CD14-positive monocyte (primary cell): ENCODE results near the gene DUOXA2. TPM values are rescaled to one million over a fixed set of nuclear protein-coding genes. Genes with fewer than 3 reads are reported as not detected.

ENCODE experiments used
- DNase-seq, 3 donors: peaks; one replicate each; pipeline ENCODE4 v3.0.0-alpha.2; 2011 to 2022
- H2AFZ ChIP-seq: 2 replicates; pipeline ENCODE4 v1.6.0; 2012; ENCODE audit warnings: mild to moderate bottlenecking, low read depth, low read length, inconsistent platforms; ENCODE audit not compliant: insufficient read depth, poor library complexity, severe bottlenecking
- H3K27ac ChIP-seq, 2 donors: 1 replicate in 1 of 2; 2 replicates in 1 of 2; pipeline ENCODE4 v1.5.1; 2012 to 2013; ENCODE audit warnings: low read length in 2 of 2, control low read depth in 1 of 2, inconsistent platforms in 1 of 2, low read depth in 1 of 2, mild to moderate bottlenecking in 1 of 2
- H3K27me3 ChIP-seq, 2 donors: one replicate each; pipeline versions ENCODE4 v1.6.0 to v1.6.1; 2011 to 2013; ENCODE audit warnings: low read length in 2 of 2; ENCODE audit not compliant: control insufficient read depth in 2 of 2, insufficient read depth in 2 of 2
- H3K36me3 ChIP-seq, 2 donors: replicated peaks in 1 of 2; 1 replicate in 1 of 2; 2 replicates in 1 of 2; pipeline versions ENCODE4 v1.5.1 to v1.6.1; 2012 to 2013; ENCODE audit warnings: low read length in 2 of 2, control low read depth in 1 of 2, inconsistent platforms in 1 of 2, mild to moderate bottlenecking in 1 of 2; ENCODE audit not compliant: insufficient read depth in 2 of 2, control insufficient read depth in 1 of 2
- H3K4me1 ChIP-seq, 2 donors: 1 replicate in 1 of 2; 2 replicates in 1 of 2; pipeline versions ENCODE4 v1.5.1 to v1.6.1; 2012 to 2013; ENCODE audit warnings: low read length in 2 of 2, control low read depth in 1 of 2, inconsistent platforms in 1 of 2, mild to moderate bottlenecking in 1 of 2, moderate library complexity in 1 of 2; ENCODE audit not compliant: insufficient read depth in 2 of 2, control insufficient read depth in 1 of 2
- H3K4me2 ChIP-seq: replicated peaks from 2 replicates; pipeline ENCODE3; 2012; ENCODE audit warnings: low read length, moderate library complexity, mild to moderate bottlenecking; ENCODE audit not compliant: poor library complexity, severe bottlenecking; ENCODE audit errors: extremely low read depth
- H3K4me3 ChIP-seq, 3 experiments: fragments of 200-600 bp in 1 of 3; sonication (generic) in 1 of 3; replicated peaks in 1 of 3; 1 replicate in 2 of 3; 2 replicates in 1 of 3; pipeline ENCODE4 v1.5.1; 2011 to 2013; ENCODE audit warnings: low read length in 3 of 3, mild to moderate bottlenecking in 3 of 3, control low read depth in 2 of 3, low read depth in 2 of 3, inconsistent platforms in 1 of 3, moderate library complexity in 1 of 3
- H3K79me2 ChIP-seq: 2 replicates; pipeline ENCODE4 v1.6.0; 2012; ENCODE audit warnings: mild to moderate bottlenecking, control low read depth, inconsistent platforms, low read length, moderate library complexity; ENCODE audit not compliant: insufficient read depth
- H3K9ac ChIP-seq: 2 replicates; pipeline ENCODE4 v1.6.0; 2017; ENCODE audit warnings: low read length, mild to moderate bottlenecking; ENCODE audit not compliant: insufficient read depth, poor library complexity, severe bottlenecking
- H3K9me3 ChIP-seq, 2 donors: replicated peaks in 1 of 2; 1 replicate in 1 of 2; 2 replicates in 1 of 2; pipeline versions ENCODE4 v1.5.1 to v1.6.1; 2012 to 2013; ENCODE audit warnings: low read length in 2 of 2, control low read depth in 1 of 2; ENCODE audit not compliant: control insufficient read depth in 1 of 2, insufficient read depth in 1 of 2
- H4K20me1 ChIP-seq: 2 replicates; pipeline ENCODE4 v1.6.0; 2012; ENCODE audit warnings: mild to moderate bottlenecking, low read length, control low read depth, moderate library complexity; ENCODE audit not compliant: insufficient read depth
- H3K27ac Mint-ChIP-seq, 7 donors: one replicate each; pipeline ENCODE4 v1.8.0; 2020; ENCODE audit warnings: mild to moderate bottlenecking in 7 of 7, mixed read lengths in 7 of 7, moderate library complexity in 6 of 7, inconsistent platforms in 2 of 7
- H3K27me3 Mint-ChIP-seq, 3 donors: one replicate each; pipeline ENCODE4 v1.8.0; 2021 to 2022; ENCODE audit warnings: low read depth in 3 of 3, mild to moderate bottlenecking in 3 of 3, mixed read lengths in 3 of 3, moderate library complexity in 3 of 3, inconsistent platforms in 1 of 3
- H3K36me3 Mint-ChIP-seq, 2 donors: one replicate each; pipeline ENCODE4 v1.8.0; 2020; ENCODE audit warnings: mixed read lengths in 2 of 2, inconsistent platforms in 1 of 2, mild to moderate bottlenecking in 1 of 2
- H3K4me1 Mint-ChIP-seq: one replicate; pipeline ENCODE4 v1.8.0; 2020; ENCODE audit warnings: mild to moderate bottlenecking, mixed read lengths
- H3K4me3 Mint-ChIP-seq, 2 donors: one replicate each; pipeline ENCODE4 v1.8.0; 2020; ENCODE audit warnings: mild to moderate bottlenecking in 2 of 2, mixed read lengths in 2 of 2, moderate library complexity in 1 of 2
- H3K9me3 Mint-ChIP-seq, 7 donors: one replicate each; pipeline ENCODE4 v1.8.0; 2020 to 2022; ENCODE audit warnings: mixed read lengths in 7 of 7, mild to moderate bottlenecking in 6 of 7, moderate library complexity in 6 of 7, inconsistent platforms in 2 of 7
- CTCF ChIP-seq: fragments of 200-600 bp; IDR thresholded peaks from one replicate; pipeline ENCODE4 v1.8.0; 2022; ENCODE audit warnings: antibody characterized with exemption, mild to moderate bottlenecking
- WGBS: methylation state at CpG from one replicate; pipeline ENCODE4 v1.1.5; 2013; ENCODE audit warnings: missing lambda C conversion rate; ENCODE audit not compliant: insufficient coverage; 5-methylcytosine and 5-hydroxymethylcytosine counted together
- intact Hi-C, 2 donors: fragments of 100-400 bp; cut with micrococcal nuclease; formaldehyde crosslinking; loops; one replicate each; pipeline versions ENCODE4 v1.15.0 to v1.15.1; 2023
- polyA plus RNA-seq, 3 donors: library from polyadenylated mRNA; depleted of rRNA in 1 of 3; unstranded in 2 of 3; stranded (reverse) in 1 of 3; fragments of 300-500 nt in 2 of 3; fragments of >200 nt in 1 of 3; fragmentation: Illumina TruSeq in 2 of 3; gene quantifications; 1 replicate in 2 of 3; 2 replicates in 1 of 3; pipeline ENCODE4 v1.2.3, GENCODE V29; 2012 to 2021

DUOXA2 gene
- polyA plus RNA-seq, 3 donors = not detected

- no peak for TF ChIP-seq CTCF
- no peak for DNase-seq
- Mint-ChIP-seq H3K4me3 (no peak overlapping the region), H3K27ac (no peak overlapping the region), H3K27me3 (peaks cover 26 to 33% (median 30%) of the 10 kb centered on the region in 3 donors), H3K36me3 (peaks cover 0 to 2% of the 10 kb centered on the region in 2 donors), H3K9me3 (peaks cover 0 to 5% (median 2%) of the 10 kb centered on the region in 7 donors), H3K4me1 (no peaks in the 10 kb centered on the region)
- Histone ChIP-seq H3K4me3 (no peak overlapping the region), H4K20me1 (no peaks in the 10 kb centered on the region), H2AFZ (no peak overlapping the region), H3K27me3 (peaks cover 12 to 17% of the 10 kb centered on the region in 2 donors), H3K9me3 (peaks cover 0 to 5% of the 10 kb centered on the region in 2 donors), H3K36me3 (no peaks in the 10 kb centered on the region), H3K4me2 (no peak overlapping the region), H3K4me1 (no peaks in the 10 kb centered on the region), H3K27ac (no peak overlapping the region), H3K79me2 (no peaks in the 10 kb centered on the region), H3K9ac (no peak overlapping the region)
- WGBS = 96% methylated on average over 6 of the region's 11 CpGs
- intact Hi-C loops = no loop called here
Observed at GRCh38 chr15:45105586-45105985, 8.5 kb upstream of the DUOXA2 start.

DNA sequence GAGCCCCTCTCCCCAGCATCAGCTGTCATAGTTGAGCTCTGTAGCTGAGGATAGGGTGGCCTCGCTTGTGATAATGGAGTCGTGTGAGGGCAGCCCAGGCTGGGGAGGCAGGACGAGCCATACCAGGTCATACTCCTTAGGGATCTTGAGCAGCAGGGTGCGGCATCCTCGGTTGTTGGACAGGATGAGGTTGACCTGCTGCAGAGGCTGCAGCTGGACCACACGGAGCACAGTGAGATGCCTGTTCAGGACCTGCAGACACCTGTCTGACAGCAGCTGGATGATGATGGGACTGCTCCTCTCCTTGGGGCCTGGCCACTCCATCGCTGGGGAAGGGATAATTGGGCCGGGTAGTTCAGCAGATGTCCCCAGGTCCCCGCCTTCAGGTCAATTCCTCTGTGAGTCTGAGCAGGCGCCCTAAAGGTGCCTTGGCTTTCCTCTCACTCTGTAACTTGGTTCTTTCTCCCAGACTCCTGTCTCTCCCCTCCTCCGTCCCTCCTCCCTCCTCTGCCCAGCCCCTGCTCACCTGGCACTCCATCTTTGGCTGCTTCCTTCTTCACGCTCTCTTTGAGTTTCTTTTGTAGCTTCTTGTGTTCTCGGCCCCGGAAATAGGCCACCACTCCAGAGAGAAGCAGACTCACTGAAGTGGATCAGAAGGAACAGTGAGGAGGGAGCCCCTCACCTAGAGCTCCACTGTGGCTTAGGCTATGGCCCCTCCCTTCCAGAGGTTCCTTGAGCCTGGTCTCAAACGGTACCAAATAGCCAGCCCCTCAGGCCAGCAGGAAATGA, 7.9 kb upstream of the DUOXA2 start:
- Histone ChIP-seq H2AFZ (no peak overlapping the region), H3K4me1 (no peaks in the 10 kb centered on the region), H3K4me2 (no peak overlapping the region), H3K27ac (no peak overlapping the region), H4K20me1 (no peaks in the 10 kb centered on the region), H3K27me3 (peaks cover 14 to 19% of the 10 kb centered on the region in 2 donors), H3K9ac (no peak overlapping the region), H3K79me2 (no peaks in the 10 kb centered on the region), H3K36me3 (no peaks in the 10 kb centered on the region), H3K9me3 (peaks cover 0 to 5% of the 10 kb centered on the region in 2 donors), H3K4me3 (no peak overlapping the region)
- WGBS = 74% methylated on average over 8 of the region's 15 CpGs
- H3K27ac Mint-ChIP-seq = no peak overlapping the region
- peaks cover 0 to 5% (median 2%) of the 10 kb centered on the region in 7 donors for H3K9me3 Mint-ChIP-seq
- no peak for DNase-seq
- intact Hi-C loops = no loop called here
- TF ChIP-seq CTCF = no peak
- no peak overlapping the region for H3K4me3 Mint-ChIP-seq
- peaks cover 29 to 34% (median 30%) of the 10 kb centered on the region in 3 donors for H3K27me3 Mint-ChIP-seq
- peaks cover 0 to 2% of the 10 kb centered on the region in 2 donors for H3K36me3 Mint-ChIP-seq
- H3K4me1 Mint-ChIP-seq = no peaks in the 10 kb centered on the region
